Effector memory CD8-positive, alpha-beta T cell (primary cell): ENCODE data around the gene CAPN1.

ENCODE experiments used
- ATAC-seq: fragments of 150-1000 bp; cut with Tn5 transposase; replicated peaks from 2 replicates; pipeline ENCODE4 v1.10.0; 2021; ENCODE audit warnings: mild to moderate bottlenecking, moderate library complexity
- DNase-seq, 3 experiments: peaks; one replicate each; pipeline ENCODE4 v3.0.0; 2021
- H3K27ac Mint-ChIP-seq, 2 donors: one replicate each; pipeline ENCODE4 v1.8.0; 2022; ENCODE audit warnings: mild to moderate bottlenecking in 2 of 2, mixed read lengths in 2 of 2, moderate library complexity in 2 of 2
- H3K27me3 Mint-ChIP-seq, 2 donors: one replicate each; pipeline ENCODE4 v1.8.0; 2022; ENCODE audit warnings: mixed read lengths in 2 of 2
- H3K36me3 Mint-ChIP-seq: one replicate; pipeline ENCODE4 v1.8.0; 2022; ENCODE audit warnings: mild to moderate bottlenecking, moderate library complexity, mixed read lengths; ENCODE audit not compliant: insufficient read depth
- H3K4me1 Mint-ChIP-seq, 2 donors: one replicate each; pipeline ENCODE4 v1.8.0; 2022; ENCODE audit warnings: low read depth in 2 of 2, mixed read lengths in 2 of 2
- H3K4me3 Mint-ChIP-seq, 2 donors: one replicate each; pipeline ENCODE4 v1.8.0; 2022; ENCODE audit warnings: mild to moderate bottlenecking in 2 of 2, mixed read lengths in 2 of 2, moderate library complexity in 2 of 2
- H3K9me3 Mint-ChIP-seq, 2 donors: one replicate each; pipeline ENCODE4 v1.8.0; 2022; ENCODE audit warnings: mixed read lengths in 2 of 2

CAPN1 gene

DNA sequence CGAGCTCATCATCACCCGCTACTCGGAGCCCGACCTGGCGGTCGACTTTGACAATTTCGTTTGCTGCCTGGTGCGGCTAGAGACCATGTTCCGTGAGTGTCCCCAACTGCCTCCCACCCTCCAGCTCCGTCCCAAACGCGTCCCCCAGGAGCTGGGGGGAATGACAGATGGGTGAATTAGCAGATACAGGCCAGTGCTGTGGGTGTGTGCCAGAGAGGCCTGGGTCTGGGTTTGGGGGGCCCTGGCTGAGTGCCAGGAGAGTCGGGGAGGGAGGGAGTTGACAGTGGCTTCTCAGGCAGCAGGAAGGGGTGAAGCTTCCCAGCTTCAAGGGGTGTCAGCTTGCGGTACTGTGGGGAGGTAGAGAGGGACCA is 28.6 kb downstream of the CAPN1 start:
- peak overlapping the region in 1 of 2 donors; percentile 55 for H3K27ac Mint-ChIP-seq
- no peaks in the 10 kb centered on the region for H3K27me3 Mint-ChIP-seq
- no peaks in the 10 kb centered on the region for H3K9me3 Mint-ChIP-seq
- ATAC-seq, result no peak
- H3K4me3 Mint-ChIP-seq, result no peak overlapping the region
- H3K4me1 Mint-ChIP-seq, result peaks cover 18 to 23% of the 10 kb centered on the region in 2 donors
- DNase-seq, result no peak
- peaks cover 24% of the 10 kb centered on the region for H3K36me3 Mint-ChIP-seq

DNA sequence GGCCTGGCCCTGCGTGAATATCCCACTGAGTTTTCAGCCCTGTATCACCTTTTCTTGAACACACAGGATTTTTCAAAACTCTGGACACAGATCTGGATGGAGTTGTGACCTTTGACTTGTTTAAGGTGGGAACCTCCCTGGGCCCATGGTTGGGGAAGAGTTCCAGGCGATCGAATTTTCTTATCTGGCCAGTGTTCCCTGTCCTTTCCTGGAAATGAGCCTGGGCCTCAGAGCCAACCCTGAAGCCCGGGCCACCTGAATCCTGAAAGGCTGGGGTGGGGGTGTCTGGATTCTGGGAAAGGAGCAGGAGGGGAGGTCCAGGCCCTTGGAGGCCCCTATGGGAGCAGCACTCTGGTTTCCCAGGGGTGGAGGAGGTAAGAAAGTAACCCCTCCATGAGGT is 29.0 kb downstream of the CAPN1 start:
- H3K36me3 Mint-ChIP-seq, result peaks cover 20% of the 10 kb centered on the region
- DNase-seq (no peak), ATAC-seq (no peak)
- H3K27me3 Mint-ChIP-seq, result no peaks in the 10 kb centered on the region
- H3K9me3 Mint-ChIP-seq, result no peaks in the 10 kb centered on the region
- no peak overlapping the region for H3K27ac Mint-ChIP-seq
- H3K4me3 Mint-ChIP-seq, result no peak overlapping the region
- H3K4me1 Mint-ChIP-seq, result peaks cover 22 to 27% of the 10 kb centered on the region in 2 donors

DNA sequence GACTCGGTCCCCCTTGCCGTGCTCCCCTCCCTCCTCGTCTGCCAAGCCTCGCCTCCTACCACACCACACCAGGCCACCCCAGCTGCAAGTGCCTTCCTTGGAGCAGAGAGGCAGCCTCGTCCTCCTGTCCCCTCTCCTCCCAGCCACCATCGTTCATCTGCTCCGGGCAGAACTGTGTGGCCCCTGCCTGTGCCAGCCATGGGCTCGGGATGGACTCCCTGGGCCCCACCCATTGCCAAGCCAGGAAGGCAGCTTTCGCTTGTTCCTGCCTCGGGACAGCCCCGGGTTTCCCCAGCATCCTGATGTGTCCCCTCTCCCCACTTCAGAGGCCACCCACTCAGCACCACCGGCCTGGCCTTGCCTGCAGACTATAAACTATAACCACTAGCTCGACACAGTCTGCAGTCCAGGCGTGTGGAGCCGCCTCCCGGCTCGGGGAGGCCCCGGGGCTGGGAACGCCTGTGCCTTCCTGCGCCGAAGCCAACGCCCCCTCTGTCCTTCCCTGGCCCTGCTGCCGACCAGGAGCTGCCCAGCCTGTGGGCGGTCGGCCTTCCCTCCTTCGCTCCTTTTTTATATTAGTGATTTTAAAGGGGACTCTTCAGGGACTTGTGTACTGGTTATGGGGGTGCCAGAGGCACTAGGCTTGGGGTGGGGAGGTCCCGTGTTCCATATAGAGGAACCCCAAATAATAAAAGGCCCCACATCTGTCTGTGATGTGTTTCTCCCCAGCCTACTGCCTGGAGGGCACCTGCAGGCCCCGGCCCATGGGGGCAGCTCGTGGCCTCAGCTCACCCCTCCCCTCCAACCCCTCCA is 29.8 kb downstream of the CAPN1 start:
- Mint-ChIP-seq H3K27me3 (no peaks in the 10 kb centered on the region), H3K9me3 (no peaks in the 10 kb centered on the region), H3K36me3 (peaks cover 19% of the 10 kb centered on the region), H3K4me1 (peaks cover 22 to 28% of the 10 kb centered on the region in 2 donors), H3K27ac (peak overlapping the region; percentile 28 to 71), H3K4me3 (no peak overlapping the region)
- ATAC-seq, result no peak
- no peak for DNase-seq

DNA sequence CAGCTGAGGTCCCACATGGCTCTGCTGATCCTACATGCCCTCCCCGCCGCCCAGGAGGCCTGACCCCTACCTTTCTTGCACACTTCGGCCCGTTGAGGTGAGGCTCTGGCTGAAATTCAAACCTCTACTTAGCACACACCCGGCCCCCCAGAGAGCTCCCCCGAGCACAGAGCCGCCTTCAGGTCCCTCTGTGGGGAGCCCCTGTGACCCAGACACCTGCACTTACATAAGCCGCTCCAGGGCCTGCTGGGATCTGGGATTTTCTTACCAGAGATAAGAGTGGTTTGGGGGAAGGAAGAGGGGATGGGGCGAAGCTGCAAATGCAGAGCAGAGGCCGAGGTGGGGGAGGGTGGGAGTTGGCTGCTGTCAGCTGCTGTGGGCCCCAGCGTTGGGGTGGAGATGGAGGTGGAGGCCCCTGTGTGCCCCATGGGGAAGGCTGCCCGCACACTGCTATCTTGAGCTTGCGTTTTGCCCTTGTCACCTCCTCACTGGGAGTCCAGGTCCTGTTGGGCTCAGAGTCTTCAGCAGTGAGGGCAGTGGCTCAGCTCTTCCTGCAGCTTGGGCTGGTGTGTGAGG is 30.6 kb downstream of the CAPN1 start:
- no peak overlapping the region for H3K4me3 Mint-ChIP-seq
- DNase-seq, result no peak
- H3K27ac Mint-ChIP-seq, result peak overlapping the region; percentile 71 to 77
- H3K36me3 Mint-ChIP-seq, result peaks cover 13% of the 10 kb centered on the region
- ATAC-seq, result no peak
- no peaks in the 10 kb centered on the region for H3K27me3 Mint-ChIP-seq
- H3K9me3 Mint-ChIP-seq, result no peaks in the 10 kb centered on the region
- H3K4me1 Mint-ChIP-seq, result peaks cover 23 to 28% of the 10 kb centered on the region in 2 donors

DNA sequence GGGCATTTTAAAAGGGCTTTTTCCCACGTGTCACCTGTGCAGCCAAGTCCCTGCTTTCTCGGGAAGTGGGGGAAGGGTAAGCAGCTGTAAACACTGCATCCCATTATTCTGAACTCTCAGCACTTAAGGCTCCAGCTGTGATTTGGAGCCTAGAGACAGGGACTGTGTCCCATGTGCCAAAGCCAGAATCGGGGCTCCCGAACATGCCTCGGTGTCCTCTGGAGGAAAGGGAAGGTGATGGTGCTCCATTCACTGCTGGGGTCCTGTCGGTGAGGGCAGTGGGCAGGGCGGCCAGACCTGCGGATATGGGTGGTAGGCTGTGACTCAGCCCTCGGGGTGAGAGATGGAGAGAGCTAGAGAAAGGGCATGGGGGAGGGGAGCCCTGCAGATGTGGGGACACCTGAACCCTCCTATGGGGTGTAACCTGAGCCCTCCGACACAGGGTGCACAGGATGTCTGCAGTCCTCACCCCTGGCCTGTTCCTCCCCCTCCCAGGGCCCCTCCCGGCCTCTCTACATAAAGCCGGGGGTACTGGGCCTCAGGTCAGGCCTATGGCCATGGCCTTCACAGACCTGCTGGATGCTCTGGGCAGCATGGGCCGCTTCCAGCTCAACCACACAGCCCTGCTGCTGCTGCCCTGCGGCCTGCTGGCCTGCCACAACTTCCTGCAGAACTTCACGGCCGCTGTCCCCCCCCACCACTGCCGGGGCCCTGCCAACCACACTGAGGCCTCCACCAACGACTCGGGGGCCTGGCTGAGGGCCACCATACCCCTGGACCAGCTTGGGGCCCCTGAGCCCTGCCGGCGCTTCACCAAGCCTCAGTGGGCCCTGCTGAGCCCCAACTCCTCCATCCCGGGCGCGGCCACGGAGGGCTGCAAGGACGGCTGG is 31.8 kb downstream of the CAPN1 start:
- H3K27ac Mint-ChIP-seq, result peak overlapping the region; percentile 77 to 79
- DNase-seq, result peak in 1 of 3 experiments; percentile 17

DNA sequence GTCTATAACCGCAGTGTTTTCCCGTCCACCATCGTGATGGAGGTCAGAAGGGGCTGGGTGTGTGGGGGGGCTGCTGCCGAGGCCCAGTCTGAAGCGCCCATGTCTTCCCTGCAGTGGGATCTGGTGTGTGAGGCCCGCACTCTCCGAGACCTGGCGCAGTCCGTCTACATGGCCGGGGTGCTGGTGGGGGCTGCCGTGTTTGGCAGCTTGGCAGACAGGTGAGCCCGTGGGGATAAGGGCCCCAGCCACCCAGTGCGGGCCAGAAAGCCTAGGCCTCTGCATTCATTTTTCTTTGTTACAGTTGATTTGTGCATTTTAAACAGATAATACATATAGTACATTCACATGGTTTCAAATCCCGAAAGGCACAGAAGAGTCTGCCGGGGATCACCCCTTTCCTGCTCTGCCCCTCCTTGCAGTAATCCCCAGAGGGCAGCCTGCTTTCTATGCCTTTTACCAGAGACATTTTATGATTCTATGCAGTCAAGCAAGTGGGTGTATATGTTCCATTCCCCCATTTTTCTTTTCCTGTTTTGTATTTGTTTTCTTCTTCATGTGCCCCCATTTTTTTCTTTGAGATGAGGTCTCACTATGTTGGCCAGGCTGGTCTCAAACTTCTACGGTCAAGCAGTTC is 32.6 kb downstream of the CAPN1 start:
- H3K9me3 Mint-ChIP-seq, result no peaks in the 10 kb centered on the region
- peaks cover 9% of the 10 kb centered on the region for H3K36me3 Mint-ChIP-seq
- no peak for ATAC-seq
- no peak for DNase-seq
- peaks cover 26 to 30% of the 10 kb centered on the region in 2 donors for H3K4me1 Mint-ChIP-seq
- H3K27me3 Mint-ChIP-seq, result no peaks in the 10 kb centered on the region
- peak overlapping the region; percentile 77 to 79 for H3K27ac Mint-ChIP-seq
- peak overlapping the region; percentile 65 to 67 for H3K4me3 Mint-ChIP-seq

More for the DNA sequence above, 31.8 kb downstream of the CAPN1 start:
- peak; percentile 77 for ATAC-seq
- Mint-ChIP-seq H3K4me1 (peaks cover 23 to 28% of the 10 kb centered on the region in 2 donors), H3K27me3 (no peaks in the 10 kb centered on the region), H3K36me3 (peaks cover 9% of the 10 kb centered on the region), H3K9me3 (no peaks in the 10 kb centered on the region), H3K4me3 (peak overlapping the region; percentile 65 to 67)

- no peak for ATAC-seq
- H3K4me3 Mint-ChIP-seq, result peak overlapping the region in 1 of 2 donors; percentile 8
- H3K36me3 Mint-ChIP-seq, result peaks cover 4% of the 10 kb centered on the region
- no peaks in the 10 kb centered on the region for H3K27me3 Mint-ChIP-seq
- no peak for DNase-seq
- H3K27ac Mint-ChIP-seq, result peak overlapping the region; percentile 15 to 83
- H3K9me3 Mint-ChIP-seq, result no peaks in the 10 kb centered on the region
- peaks cover 31 to 37% of the 10 kb centered on the region in 2 donors for H3K4me1 Mint-ChIP-seq
Observed at GRCh38 chr11:65215441-65216076, 33.8 kb downstream of the CAPN1 start.

GRCh38 chr11:65216830-65217229 is 35.1 kb downstream of the CAPN1 start:
- Mint-ChIP-seq H3K9me3 (no peaks in the 10 kb centered on the region), H3K4me3 (no peak overlapping the region), H3K27me3 (no peaks in the 10 kb centered on the region), H3K27ac (peak overlapping the region in 1 of 2 donors; percentile 66), H3K36me3 (no peaks in the 10 kb centered on the region), H3K4me1 (peaks cover 31 to 37% of the 10 kb centered on the region in 2 donors)
- no peak for DNase-seq
- ATAC-seq, result no peak

GRCh38 chr11:65217441-65218423 is 36.0 kb downstream of the CAPN1 start:
- DNase-seq, result no peak
- Mint-ChIP-seq H3K9me3 (no peaks in the 10 kb centered on the region), H3K27me3 (no peaks in the 10 kb centered on the region), H3K27ac (peak overlapping the region in 1 of 2 donors; percentile 66), H3K4me3 (no peak overlapping the region), H3K36me3 (no peaks in the 10 kb centered on the region), H3K4me1 (peaks cover 33 to 36% of the 10 kb centered on the region in 2 donors)
- ATAC-seq, result no peak

DNA sequence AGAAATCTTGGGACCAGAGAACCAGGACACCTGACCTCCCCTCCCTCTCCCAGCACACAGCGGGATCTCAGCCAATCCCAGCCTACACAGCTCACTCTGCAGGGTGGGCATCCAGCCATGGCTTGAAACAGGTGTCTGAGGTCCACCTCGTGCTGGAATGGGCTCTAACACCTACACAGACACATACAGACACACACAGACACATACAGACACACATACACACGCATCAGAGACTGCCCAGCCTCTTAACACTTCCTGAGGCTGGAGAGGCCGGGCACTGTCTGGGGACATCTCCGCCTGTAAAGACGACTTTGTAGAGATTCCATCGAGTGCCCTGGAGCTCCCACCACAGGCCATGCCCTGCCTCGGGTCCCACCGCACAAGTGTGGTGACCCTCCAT is 36.7 kb downstream of the CAPN1 start:
- Mint-ChIP-seq H3K9me3 (no peaks in the 10 kb centered on the region), H3K4me3 (no peak overlapping the region), H3K36me3 (no peaks in the 10 kb centered on the region), H3K4me1 (peaks cover 26 to 29% of the 10 kb centered on the region in 2 donors), H3K27me3 (peaks cover 3 to 5% of the 10 kb centered on the region in 2 donors), H3K27ac (no peak overlapping the region)
- DNase-seq (no peak), ATAC-seq (no peak)

- Mint-ChIP-seq H3K36me3 (no peaks in the 10 kb centered on the region), H3K4me3 (no peak overlapping the region), H3K4me1 (peaks cover 15 to 16% of the 10 kb centered on the region in 2 donors), H3K27me3 (peaks cover 10 to 18% of the 10 kb centered on the region in 2 donors), H3K9me3 (no peaks in the 10 kb centered on the region), H3K27ac (peak overlapping the region in 1 of 2 donors; percentile 38)
- ATAC-seq (no peak), DNase-seq (no peak)
Observed at GRCh38 chr11:65219930-65220213, 38.1 kb downstream of the CAPN1 start.

- ATAC-seq (no peak), DNase-seq (no peak)
- Mint-ChIP-seq H3K4me1 (peaks cover 14 to 16% of the 10 kb centered on the region in 2 donors), H3K9me3 (no peaks in the 10 kb centered on the region), H3K4me3 (no peak overlapping the region), H3K36me3 (no peaks in the 10 kb centered on the region), H3K27me3 (peaks cover 18 to 30% of the 10 kb centered on the region in 2 donors), H3K27ac (no peak overlapping the region)
Observed at GRCh38 chr11:65221026-65221425, 39.3 kb downstream of the CAPN1 start.
